GM23338 (cell line): Measurements from ENCODE around the gene CYTL1. TPM values are rescaled to one million over a fixed set of nuclear protein-coding genes. Genes with fewer than 3 reads are reported as not detected.

Experiments used
- ATAC-seq: fragments of 200-7000 bp; cut with Tn5 transposase; 3 replicates; pipeline ENCODE4 v1.9.1; 2020
- DNase-seq: peaks from one replicate; pipeline ENCODE4 v3.0.0-alpha.2; 2015; ENCODE audit warnings: low spot score
- H2AFZ ChIP-seq: fragments of 200-600 bp; sonication (generic); 2 replicates; pipeline ENCODE4 v1.8.0; 2016; ENCODE audit warnings: antibody characterized with exemption, mild to moderate bottlenecking, moderate library complexity
- H3F3A ChIP-seq: fragments of 200-600 bp; sonication (generic); replicated peaks from 2 replicates; pipeline ENCODE4 v1.8.0; 2017; ENCODE audit warnings: antibody characterized with exemption, mixed run types, low read depth
- H3K27ac ChIP-seq: fragments of 200-600 bp; sonication (generic); 2 replicates; pipeline ENCODE4 v1.6.1; 2016; ENCODE audit warnings: low read depth
- H3K27me3 ChIP-seq: fragments of 200-600 bp; sonication (generic); 2 replicates; pipeline ENCODE4 v1.8.0; 2016; ENCODE audit warnings: mild to moderate bottlenecking, mixed run types, moderate library complexity; ENCODE audit not compliant: insufficient read depth
- H3K36me3 ChIP-seq: fragments of 200-600 bp; sonication (generic); 2 replicates; pipeline ENCODE4 v1.8.0; 2016; ENCODE audit warnings: mild to moderate bottlenecking; ENCODE audit not compliant: insufficient read depth
- H3K4me1 ChIP-seq: fragments of 200-600 bp; sonication (generic); 2 replicates; pipeline ENCODE4 v1.8.0; 2016; ENCODE audit warnings: mild to moderate bottlenecking, moderate library complexity; ENCODE audit not compliant: insufficient read depth
- H3K4me2 ChIP-seq: fragments of 200-600 bp; sonication (generic); 2 replicates; pipeline ENCODE4 v1.7.1; 2017; ENCODE audit warnings: mixed run types
- H3K4me3 ChIP-seq: fragments of 200-600 bp; sonication (generic); 2 replicates; pipeline ENCODE4 v1.6.1; 2016; ENCODE audit warnings: mixed run types
- H3K79me2 ChIP-seq: fragments of 200-600 bp; sonication (generic); replicated peaks from 2 replicates; pipeline ENCODE4 v1.8.0; 2017; ENCODE audit warnings: mild to moderate bottlenecking; ENCODE audit not compliant: insufficient read depth
- H3K9me2 ChIP-seq: fragments of 200-600 bp; sonication (generic); 2 replicates; pipeline ENCODE4 v1.8.0; 2017; ENCODE audit not compliant: insufficient read depth
- H4K20me1 ChIP-seq: fragments of 200-600 bp; sonication (generic); replicated peaks from 2 replicates; pipeline ENCODE4 v1.8.0; 2017; ENCODE audit warnings: mild to moderate bottlenecking; ENCODE audit not compliant: insufficient read depth
- H3K27ac Mint-ChIP-seq: 2 replicates; pipeline ENCODE4 v1.8.0; 2020; ENCODE audit warnings: inconsistent platforms, mild to moderate bottlenecking, moderate library complexity, mixed read lengths
- H3K27me3 Mint-ChIP-seq: 3 replicates; pipeline ENCODE4 v1.8.0; 2022; ENCODE audit warnings: low read depth, mild to moderate bottlenecking, moderate library complexity, mixed read lengths, inconsistent platforms; ENCODE audit not compliant: insufficient read depth, poor library complexity
- H3K36me3 Mint-ChIP-seq: 3 replicates; pipeline ENCODE4 v1.8.0; 2021; ENCODE audit warnings: low read depth, mild to moderate bottlenecking, inconsistent platforms, moderate library complexity, mixed read lengths
- H3K4me1 Mint-ChIP-seq: 3 replicates; pipeline ENCODE4 v1.8.0; 2020; ENCODE audit warnings: mild to moderate bottlenecking, inconsistent platforms, mixed read lengths
- H3K4me3 Mint-ChIP-seq: 3 replicates; pipeline ENCODE4 v1.8.0; 2021; ENCODE audit warnings: moderate library complexity, mild to moderate bottlenecking, inconsistent platforms, mixed read lengths
- H3K9me3 Mint-ChIP-seq: 3 replicates; pipeline ENCODE4 v1.8.0; 2020; ENCODE audit warnings: moderate library complexity, mild to moderate bottlenecking, inconsistent platforms, mixed read lengths
- EZH2 ChIP-seq: fragments of 200-600 bp; sonication (generic); IDR thresholded peaks from one replicate; pipeline ENCODE4 v1.8.0; 2017; ENCODE audit warnings: antibody characterized with exemption, mild to moderate bottlenecking, low read depth; ENCODE audit not compliant: unreplicated experiment
- EZH2phosphoT487 ChIP-seq: fragments of 200-600 bp; sonication (generic); IDR thresholded peaks from one replicate; pipeline ENCODE4 v1.8.1; 2018; ENCODE audit warnings: antibody characterized with exemption; ENCODE audit not compliant: unreplicated experiment
- JUNB ChIP-seq: IDR thresholded peaks from one replicate; pipeline ENCODE4 v1.6.1; 2016; ENCODE audit warnings: antibody characterized with exemption; ENCODE audit not compliant: unreplicated experiment
- NANOG ChIP-seq: IDR thresholded peaks from 2 replicates; pipeline ENCODE4 v1.6.1; 2016; ENCODE audit warnings: antibody characterized with exemption, borderline replicate concordance
- POLR2AphosphoS5 ChIP-seq: IDR thresholded peaks from 2 replicates; pipeline ENCODE4 v1.6.1; 2016; ENCODE audit warnings: antibody characterized with exemption, low read depth
- REST ChIP-seq: IDR thresholded peaks from one replicate; pipeline ENCODE4 v1.6.1; 2018; ENCODE audit warnings: antibody characterized with exemption; ENCODE audit not compliant: unreplicated experiment
- STAT1 ChIP-seq: IDR thresholded peaks from one replicate; pipeline ENCODE4 v1.6.1; 2016; ENCODE audit warnings: antibody characterized with exemption; ENCODE audit not compliant: unreplicated experiment
- ZNF114 ChIP-seq: fragments of 250-450 bp; sonication (Bioruptor Pico); IDR thresholded peaks from 2 replicates; pipeline ENCODE4 v1.5.0; 2020; ENCODE audit warnings: mild to moderate bottlenecking, moderate library complexity
- ZNF331 ChIP-seq: fragments of 250-450 bp; sonication (Bioruptor Pico); IDR thresholded peaks from 2 replicates; pipeline ENCODE4 v1.5.0; 2020; ENCODE audit warnings: low read depth, mild to moderate bottlenecking, moderate library complexity
- polyA plus RNA-seq: library from polyadenylated mRNA; unstranded; fragments of >200 nt; fragmentation: Nextera tagmentation; extraction: Ambion mirVana; gene quantifications from 2 replicates; pipeline ENCODE4 v1.2.1, GENCODE V29; 2016
- total RNA-seq: library from RNA; depleted of rRNA; stranded (reverse); fragments of >200 nt; shearing (Covaris generic); gene quantifications from 2 replicates; pipeline ENCODE4 v1.2.3, GENCODE V29; 2014
- TF ChIP-seq, protein P1 (sequence below): IDR thresholded peaks from 2 replicates; pipeline ENCODE4 v1.6.1; 2016; ENCODE audit warnings: antibody characterized with exemption
- TF ChIP-seq, protein P2 (sequence below): fragments of 250-450 bp; sonication (Bioruptor Pico); IDR thresholded peaks from 2 replicates; pipeline ENCODE4 v1.5.0; 2020; ENCODE audit warnings: mild to moderate bottlenecking, moderate library complexity
- TF ChIP-seq, protein P3 (sequence below), 2 experiments: fragments of 200-600 bp in 1 of 2; sonication (generic) in 1 of 2; conservative IDR thresholded peaks; 2 replicates each; pipeline versions ENCODE4 v1.5.1 to v1.6.1; 2016 to 2017; ENCODE audit warnings: antibody characterized with exemption in 2 of 2, low read depth in 2 of 2, mild to moderate bottlenecking in 2 of 2, moderate library complexity in 1 of 2

CYTL1 gene
- total and polyA plus RNA-seq, 2 experiments from 2014 or later: 12.6 to 17.6 TPM

DNA sequence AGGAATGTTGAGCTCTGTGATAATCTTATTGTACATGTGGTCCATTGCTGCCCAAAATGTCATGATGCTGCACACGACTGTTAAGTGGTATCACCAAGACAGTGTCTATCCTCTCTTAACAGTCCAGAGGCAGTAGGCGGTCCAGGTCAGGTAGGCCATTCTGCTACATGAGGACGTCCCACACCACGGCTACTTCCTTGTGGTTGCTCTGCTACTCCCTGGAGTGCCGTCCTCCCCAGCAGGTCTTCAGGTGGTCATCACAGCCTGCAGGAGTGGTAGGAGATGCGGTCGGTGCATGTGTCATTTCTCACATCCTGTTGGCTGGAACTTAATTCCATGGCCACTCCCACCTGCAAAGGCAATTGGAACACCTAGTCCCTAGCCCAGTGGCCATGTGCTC lies 20.5 kb upstream of the CYTL1 start:
- H3K9me3 Mint-ChIP-seq: no peaks in the 10 kb centered on the region; the same call in 2 of the 3 replicates

More for the DNA sequence above, 20.5 kb upstream of the CYTL1 start:
- Histone ChIP-seq H2AFZ (no peak overlapping the region), H3K36me3 (no peaks in the 10 kb centered on the region), H3F3A (no peaks in the 10 kb centered on the region), H4K20me1 (no peaks in the 10 kb centered on the region), H3K4me1 (no peaks in the 10 kb centered on the region), H3K79me2 (no peaks in the 10 kb centered on the region), H3K4me3 (no peak overlapping the region), H3K4me2 (no peak overlapping the region), H3K9me2 (peaks cover 8% of the 10 kb centered on the region), H3K27ac (no peak overlapping the region), H3K27me3 (no peaks in the 10 kb centered on the region)
- Mint-ChIP-seq H3K27ac (no peak overlapping the region), H3K4me1 (peaks cover 4% of the 10 kb centered on the region; the same call in 2 of the 3 replicates), H3K27me3 (peaks cover 2% of the 10 kb centered on the region), H3K4me3 (no peak overlapping the region), H3K36me3 (no peaks in the 10 kb centered on the region)
- DNase-seq (no peak), ATAC-seq (no peak)
- TF ChIP-seq NANOG: no peak
- TF ChIP-seq, protein P1, sequence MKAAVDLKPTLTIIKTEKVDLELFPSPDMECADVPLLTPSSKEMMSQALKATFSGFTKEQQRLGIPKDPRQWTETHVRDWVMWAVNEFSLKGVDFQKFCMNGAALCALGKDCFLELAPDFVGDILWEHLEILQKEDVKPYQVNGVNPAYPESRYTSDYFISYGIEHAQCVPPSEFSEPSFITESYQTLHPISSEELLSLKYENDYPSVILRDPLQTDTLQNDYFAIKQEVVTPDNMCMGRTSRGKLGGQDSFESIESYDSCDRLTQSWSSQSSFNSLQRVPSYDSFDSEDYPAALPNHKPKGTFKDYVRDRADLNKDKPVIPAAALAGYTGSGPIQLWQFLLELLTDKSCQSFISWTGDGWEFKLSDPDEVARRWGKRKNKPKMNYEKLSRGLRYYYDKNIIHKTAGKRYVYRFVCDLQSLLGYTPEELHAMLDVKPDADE: no peak
- no peak for TF ChIP-seq EZH2
- TF ChIP-seq JUNB: no peak
- TF ChIP-seq, protein P2, sequence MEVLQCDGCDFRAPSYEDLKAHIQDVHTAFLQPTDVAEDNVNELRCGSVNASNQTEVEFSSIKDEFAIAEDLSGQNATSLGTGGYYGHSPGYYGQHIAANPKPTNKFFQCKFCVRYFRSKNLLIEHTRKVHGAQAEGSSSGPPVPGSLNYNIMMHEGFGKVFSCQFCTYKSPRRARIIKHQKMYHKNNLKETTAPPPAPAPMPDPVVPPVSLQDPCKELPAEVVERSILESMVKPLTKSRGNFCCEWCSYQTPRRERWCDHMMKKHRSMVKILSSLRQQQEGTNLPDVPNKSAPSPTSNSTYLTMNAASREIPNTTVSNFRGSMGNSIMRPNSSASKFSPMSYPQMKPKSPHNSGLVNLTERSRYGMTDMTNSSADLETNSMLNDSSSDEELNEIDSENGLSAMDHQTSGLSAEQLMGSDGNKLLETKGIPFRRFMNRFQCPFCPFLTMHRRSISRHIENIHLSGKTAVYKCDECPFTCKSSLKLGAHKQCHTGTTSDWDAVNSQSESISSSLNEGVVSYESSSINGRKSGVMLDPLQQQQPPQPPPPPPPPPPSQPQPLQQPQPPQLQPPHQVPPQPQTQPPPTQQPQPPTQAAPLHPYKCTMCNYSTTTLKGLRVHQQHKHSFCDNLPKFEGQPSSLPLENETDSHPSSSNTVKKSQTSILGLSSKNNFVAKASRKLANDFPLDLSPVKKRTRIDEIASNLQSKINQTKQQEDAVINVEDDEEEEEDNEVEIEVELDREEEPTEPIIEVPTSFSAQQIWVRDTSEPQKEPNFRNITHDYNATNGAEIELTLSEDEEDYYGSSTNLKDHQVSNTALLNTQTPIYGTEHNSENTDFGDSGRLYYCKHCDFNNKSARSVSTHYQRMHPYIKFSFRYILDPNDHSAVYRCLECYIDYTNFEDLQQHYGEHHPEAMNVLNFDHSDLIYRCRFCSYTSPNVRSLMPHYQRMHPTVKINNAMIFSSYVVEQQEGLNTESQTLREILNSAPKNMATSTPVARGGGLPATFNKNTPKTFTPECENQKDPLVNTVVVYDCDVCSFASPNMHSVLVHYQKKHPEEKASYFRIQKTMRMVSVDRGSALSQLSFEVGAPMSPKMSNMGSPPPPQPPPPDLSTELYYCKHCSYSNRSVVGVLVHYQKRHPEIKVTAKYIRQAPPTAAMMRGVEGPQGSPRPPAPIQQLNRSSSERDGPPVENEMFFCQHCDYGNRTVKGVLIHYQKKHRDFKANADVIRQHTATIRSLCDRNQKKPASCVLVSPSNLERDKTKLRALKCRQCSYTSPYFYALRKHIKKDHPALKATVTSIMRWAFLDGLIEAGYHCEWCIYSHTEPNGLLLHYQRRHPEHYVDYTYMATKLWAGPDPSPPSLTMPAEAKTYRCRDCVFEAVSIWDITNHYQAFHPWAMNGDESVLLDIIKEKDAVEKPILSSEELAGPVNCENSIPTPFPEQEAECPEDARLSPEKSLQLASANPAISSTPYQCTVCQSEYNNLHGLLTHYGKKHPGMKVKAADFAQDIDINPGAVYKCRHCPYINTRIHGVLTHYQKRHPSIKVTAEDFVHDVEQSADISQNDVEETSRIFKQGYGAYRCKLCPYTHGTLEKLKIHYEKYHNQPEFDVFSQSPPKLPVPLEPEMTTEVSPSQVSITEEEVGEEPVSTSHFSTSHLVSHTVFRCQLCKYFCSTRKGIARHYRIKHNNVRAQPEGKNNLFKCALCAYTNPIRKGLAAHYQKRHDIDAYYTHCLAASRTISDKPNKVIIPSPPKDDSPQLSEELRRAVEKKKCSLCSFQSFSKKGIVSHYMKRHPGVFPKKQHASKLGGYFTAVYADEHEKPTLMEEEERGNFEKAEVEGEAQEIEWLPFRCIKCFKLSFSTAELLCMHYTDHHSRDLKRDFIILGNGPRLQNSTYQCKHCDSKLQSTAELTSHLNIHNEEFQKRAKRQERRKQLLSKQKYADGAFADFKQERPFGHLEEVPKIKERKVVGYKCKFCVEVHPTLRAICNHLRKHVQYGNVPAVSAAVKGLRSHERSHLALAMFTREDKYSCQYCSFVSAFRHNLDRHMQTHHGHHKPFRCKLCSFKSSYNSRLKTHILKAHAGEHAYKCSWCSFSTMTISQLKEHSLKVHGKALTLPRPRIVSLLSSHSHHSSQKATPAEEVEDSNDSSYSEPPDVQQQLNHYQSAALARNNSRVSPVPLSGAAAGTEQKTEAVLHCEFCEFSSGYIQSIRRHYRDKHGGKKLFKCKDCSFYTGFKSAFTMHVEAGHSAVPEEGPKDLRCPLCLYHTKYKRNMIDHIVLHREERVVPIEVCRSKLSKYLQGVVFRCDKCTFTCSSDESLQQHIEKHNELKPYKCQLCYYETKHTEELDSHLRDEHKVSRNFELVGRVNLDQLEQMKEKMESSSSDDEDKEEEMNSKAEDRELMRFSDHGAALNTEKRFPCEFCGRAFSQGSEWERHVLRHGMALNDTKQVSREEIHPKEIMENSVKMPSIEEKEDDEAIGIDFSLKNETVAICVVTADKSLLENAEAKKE: no peak
- no peak for TF ChIP-seq REST
- TF ChIP-seq, protein P3, sequence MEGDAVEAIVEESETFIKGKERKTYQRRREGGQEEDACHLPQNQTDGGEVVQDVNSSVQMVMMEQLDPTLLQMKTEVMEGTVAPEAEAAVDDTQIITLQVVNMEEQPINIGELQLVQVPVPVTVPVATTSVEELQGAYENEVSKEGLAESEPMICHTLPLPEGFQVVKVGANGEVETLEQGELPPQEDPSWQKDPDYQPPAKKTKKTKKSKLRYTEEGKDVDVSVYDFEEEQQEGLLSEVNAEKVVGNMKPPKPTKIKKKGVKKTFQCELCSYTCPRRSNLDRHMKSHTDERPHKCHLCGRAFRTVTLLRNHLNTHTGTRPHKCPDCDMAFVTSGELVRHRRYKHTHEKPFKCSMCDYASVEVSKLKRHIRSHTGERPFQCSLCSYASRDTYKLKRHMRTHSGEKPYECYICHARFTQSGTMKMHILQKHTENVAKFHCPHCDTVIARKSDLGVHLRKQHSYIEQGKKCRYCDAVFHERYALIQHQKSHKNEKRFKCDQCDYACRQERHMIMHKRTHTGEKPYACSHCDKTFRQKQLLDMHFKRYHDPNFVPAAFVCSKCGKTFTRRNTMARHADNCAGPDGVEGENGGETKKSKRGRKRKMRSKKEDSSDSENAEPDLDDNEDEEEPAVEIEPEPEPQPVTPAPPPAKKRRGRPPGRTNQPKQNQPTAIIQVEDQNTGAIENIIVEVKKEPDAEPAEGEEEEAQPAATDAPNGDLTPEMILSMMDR (conservative IDR thresholded peaks at IDR 0.05; ENCODE audit: low read depth in 2 of 2): no peak
- no peak for TF ChIP-seq ZNF331 (CRISPR knock-in tag)
- no peak for TF ChIP-seq ZNF114 (CRISPR knock-in tag)
- no peak for TF ChIP-seq STAT1
- TF ChIP-seq EZH2phosphoT487: no peak
- TF ChIP-seq POLR2AphosphoS5: no peak
